Measurements from ENCODE around the gene ATP5F1E. TPM values are rescaled to one million over a fixed set of nuclear protein-coding genes. Genes with fewer than 3 reads are reported as not detected.

ATP5F1E gene
- total and polyA plus RNA-seq, 2 donors (not counting 3 experiments of a cell fraction or from before 2014, with no cell fraction given), result 29.0 to 107 TPM

GRCh38 chr20:59002388-59002787 is 29.7 kb downstream of the ATP5F1E start:
- DNase-seq (ENCODE audit: low read depth, low spot score) (no peak), FAIRE-seq (no peak)
- H2AFZ ChIP-seq (ENCODE audit: low read depth, low read length), result no peak overlapping the region
- TF ChIP-seq POLR2A (IDR thresholded peaks at IDR 0.05; ENCODE audit: low read depth, low read length) (no peak), POLR2AphosphoS5 (IDR thresholded peaks at IDR 0.05; ENCODE audit: insufficient read depth, low read depth, low read length) (no peak), FOS (IDR thresholded peaks at IDR 0.05; ENCODE audit: borderline replicate concordance, insufficient read depth, low read length) (no peak), EZH2 (IDR thresholded peaks at IDR 0.05; ENCODE audit: borderline replicate concordance, low read depth, low read length, severe bottlenecking) (no peak)
- no peaks in the 10 kb centered on the region for H3K27me3 ChIP-seq (ENCODE audit: control insufficient read depth in 2 of 2, insufficient read depth in 2 of 2, low read length in 2 of 2)
- H3K9me1 ChIP-seq (replicated peaks; ENCODE audit: control insufficient read depth, extremely low read depth, insufficient read depth, low read length), result no peaks in the 10 kb centered on the region
- ChIA-PET CTCF (no interaction called here), POLR2A (no interaction called here)
- BruUV-seq (replicated peaks), result no TSS peak
- no peaks in the 10 kb centered on the region for H3K9me3 ChIP-seq (replicated peaks; ENCODE audit: control insufficient read depth, insufficient read depth, low read length)
- peaks cover 20% of the 10 kb centered on the region for H3K4me1 ChIP-seq (ENCODE audit: control insufficient read depth, extremely low read depth, insufficient read depth, low read length)
- H3K27ac ChIP-seq (ENCODE audit: insufficient read depth, low read depth, low read length), result no peak overlapping the region
- H3K4me3 ChIP-seq (replicated peaks in 1 of 3; ENCODE audit: insufficient read depth in 1 of 3, low read depth in 1 of 3, low read length in 3 of 3), result no peak overlapping the region
- intact Hi-C loops (cut with micrococcal nuclease) (no loop called here), dilution Hi-C loops (cut with MboI; ENCODE audit: extremely low pct_ligation_motif_present, low sequenced_read_pairs) (no loop called here)
- H3K9ac ChIP-seq (replicated peaks; ENCODE audit: extremely low read depth, insufficient read depth, low read length), result no peak overlapping the region
- H3K79me2 ChIP-seq (ENCODE audit: control insufficient read depth, insufficient read depth, low read length), result peaks cover 42% of the 10 kb centered on the region
- no peaks in the 10 kb centered on the region for H4K20me1 ChIP-seq (replicated peaks; ENCODE audit: control insufficient read depth, extremely low read depth, insufficient read depth, low read length)
- no peak overlapping the region for H3K4me2 ChIP-seq (ENCODE audit: insufficient read depth, low read length)
- peaks cover 0 to 36% of the 10 kb centered on the region in 2 experiments for H3K36me3 ChIP-seq (ENCODE audit: control insufficient read depth in 2 of 2, extremely low read depth in 1 of 2, insufficient read depth in 2 of 2, low read length in 2 of 2)

GRCh38 chr20:59001449-59002171 is 30.5 kb downstream of the ATP5F1E start:
- Histone ChIP-seq H2AFZ (ENCODE audit: low read depth, low read length) (no peak overlapping the region), H3K9ac (replicated peaks; ENCODE audit: extremely low read depth, insufficient read depth, low read length) (no peak overlapping the region), H3K4me2 (ENCODE audit: insufficient read depth, low read length) (no peak overlapping the region), H3K4me1 (ENCODE audit: control insufficient read depth, extremely low read depth, insufficient read depth, low read length) (peaks cover 20% of the 10 kb centered on the region), H3K4me3 (replicated peaks in 1 of 3; ENCODE audit: insufficient read depth in 1 of 3, low read depth in 1 of 3, low read length in 3 of 3) (no peak overlapping the region), H3K79me2 (ENCODE audit: control insufficient read depth, insufficient read depth, low read length) (peaks cover 39% of the 10 kb centered on the region), H3K9me3 (replicated peaks; ENCODE audit: control insufficient read depth, insufficient read depth, low read length) (no peaks in the 10 kb centered on the region), H4K20me1 (replicated peaks; ENCODE audit: control insufficient read depth, extremely low read depth, insufficient read depth, low read length) (no peaks in the 10 kb centered on the region), H3K9me1 (replicated peaks; ENCODE audit: control insufficient read depth, extremely low read depth, insufficient read depth, low read length) (no peaks in the 10 kb centered on the region), H3K27ac (ENCODE audit: insufficient read depth, low read depth, low read length) (no peak overlapping the region), H3K27me3 (ENCODE audit: control insufficient read depth in 2 of 2, insufficient read depth in 2 of 2, low read length in 2 of 2) (no peaks in the 10 kb centered on the region), H3K36me3 (ENCODE audit: control insufficient read depth in 2 of 2, extremely low read depth in 1 of 2, insufficient read depth in 2 of 2, low read length in 2 of 2) (peaks cover 3 to 38% of the 10 kb centered on the region in 2 experiments)
- CTCF ChIA-PET, result no interaction called here
- no peak for TF ChIP-seq MYC (IDR thresholded peaks at IDR 0.05; ENCODE audit: low read depth, low read length)
- TF ChIP-seq FOS (IDR thresholded peaks at IDR 0.05; ENCODE audit: borderline replicate concordance, insufficient read depth, low read length), result no peak
- TF ChIP-seq POLR2AphosphoS5 (IDR thresholded peaks at IDR 0.05; ENCODE audit: insufficient read depth, low read depth, low read length), result no peak
- POLR2A ChIA-PET, result no interaction called here
- dilution Hi-C loops (cut with MboI; ENCODE audit: extremely low pct_ligation_motif_present, low sequenced_read_pairs) (no loop called here), intact Hi-C loops (cut with micrococcal nuclease) (no loop called here)
- DNase-seq (ENCODE audit: low read depth, low spot score), result no peak
- BruUV-seq (replicated peaks), result no TSS peak
- FAIRE-seq, result no peak

Measured in endothelial cell of umbilical vein (primary cell).